NOMO-1 treated with dmso at 0.1 percent for 144 hours (cell line): Measurements from ENCODE around the gene PSMD1.

Source experiments
- DNase-seq: peaks from one replicate; lab custom pipeline; 2025; ENCODE audit not compliant: unreplicated experiment; lab: John Stamatoyannopoulos, UW

The PSMD1 gene

GRCh38 chr2:231034291-231034882 lies 22.3 kb upstream of the PSMD1 start:
- peak; percentile 30 for DNase-seq

GRCh38 chr2:231036131-231036530 lies 20.5 kb upstream of the PSMD1 start:
- no peak for DNase-seq

GRCh38 chr2:231036578-231037106 lies 20.0 kb upstream of the PSMD1 start:
- DNase-seq, result no peak

GRCh38 chr2:231037202-231037730 lies 19.4 kb upstream of the PSMD1 start, which contains the start of gene C2orf72:
Gene C2orf72 (plus strand): TSS chr2:231037523. CDS start chr2:231037566, 43 bp downstream.
- DNase-seq, result no peak

- DNase-seq, result no peak
Measured at GRCh38 chr2:231037731-231038482, 18.8 kb upstream of the PSMD1 start.

- no peak for DNase-seq
Measured at GRCh38 chr2:231038483-231039293, 18.0 kb upstream of the PSMD1 start.

GRCh38 chr2:231039294-231039664 lies 17.4 kb upstream of the PSMD1 start:
- no peak for DNase-seq

- no peak for DNase-seq
Measured at GRCh38 chr2:231039821-231040364, 16.8 kb upstream of the PSMD1 start.

GRCh38 chr2:231041061-231041689 lies 15.5 kb upstream of the PSMD1 start:
- no peak for DNase-seq

- DNase-seq, result no peak
Measured at GRCh38 chr2:231043796-231044195, 12.9 kb upstream of the PSMD1 start.

GRCh38 chr2:231046916-231047273 lies 9.8 kb upstream of the PSMD1 start:
- no peak for DNase-seq

GRCh38 chr2:231047274-231047922 lies 9.3 kb upstream of the PSMD1 start:
- no peak for DNase-seq

- no peak for DNase-seq
Measured at GRCh38 chr2:231047923-231048915, 8.4 kb upstream of the PSMD1 start.

GRCh38 chr2:231049286-231050017 lies 7.2 kb upstream of the PSMD1 start:
- DNase-seq, result no peak

- DNase-seq, result no peak
Measured at GRCh38 chr2:231050018-231050901, 6.4 kb upstream of the PSMD1 start.

- DNase-seq, result no peak
Measured at GRCh38 chr2:231051116-231051515, 5.6 kb upstream of the PSMD1 start.
